HepG2 (cell line): ENCODE data around the gene KCTD6. TPM values are rescaled to one million over a fixed set of nuclear protein-coding genes. Genes with fewer than 3 reads are reported as not detected.

Source experiments
- CCDC6 ChIP-seq: sonication (generic); formaldehyde crosslinking; IDR thresholded peaks from 2 replicates; pipeline ENCODE4 v1.8.1; 2022; ENCODE audit warnings: mild to moderate bottlenecking, missing genetic modification reagents, moderate library complexity
- CSRNP1 ChIP-seq: sonication (generic); formaldehyde crosslinking; IDR thresholded peaks from 2 replicates; pipeline ENCODE4 v1.8.1; 2023; ENCODE audit warnings: mild to moderate bottlenecking, missing genetic modification reagents
- DNMT1 ChIP-seq: sonication (generic); formaldehyde crosslinking; IDR thresholded peaks from 2 replicates; pipeline ENCODE4 v1.5.1; 2020; ENCODE audit warnings: mild to moderate bottlenecking, missing genetic modification reagents
- HDAC6 ChIP-seq: fragments of 200-600 bp; sonication (generic); IDR thresholded peaks from 2 replicates; pipeline ENCODE4 v1.7.0; 2017; ENCODE audit warnings: mild to moderate bottlenecking, antibody characterized with exemption, low read length, low read depth
- KLF15 ChIP-seq: sonication (generic); formaldehyde crosslinking; IDR thresholded peaks from 2 replicates; pipeline ENCODE4 v1.8.1; 2023; ENCODE audit warnings: borderline replicate concordance, mild to moderate bottlenecking, inconsistent platforms, missing genetic modification reagents, mixed read lengths
- MAFF ChIP-seq: IDR thresholded peaks from 2 replicates; pipeline ENCODE4 v1.6.1; 2011; ENCODE audit warnings: low read depth, low read length, improper control_type of control experiment
- MEIS2 ChIP-seq: sonication (generic); formaldehyde crosslinking; IDR thresholded peaks from 2 replicates; pipeline ENCODE4 v1.9.0; 2021; ENCODE audit warnings: mild to moderate bottlenecking, missing genetic modification reagents
- MXI1 ChIP-seq: IDR thresholded peaks from 3 replicates; pipeline ENCODE4 v1.6.1; 2012; ENCODE audit warnings: low read depth, low read length, inconsistent platforms, borderline replicate concordance
- NFE2L1 ChIP-seq: sonication (generic); formaldehyde crosslinking; IDR thresholded peaks from 2 replicates; pipeline ENCODE4 v1.4.0; 2020; ENCODE audit warnings: missing genetic modification reagents, mild to moderate bottlenecking, borderline replicate concordance
- PAX8 ChIP-seq: sonication (generic); formaldehyde crosslinking; IDR thresholded peaks from 2 replicates; pipeline ENCODE4 v1.8.0; 2022; ENCODE audit warnings: mild to moderate bottlenecking, missing genetic modification reagents, borderline replicate concordance
- STAG1 ChIP-seq: sonication (generic); formaldehyde crosslinking; IDR thresholded peaks from 2 replicates; pipeline ENCODE4 v1.4.0; 2020; ENCODE audit warnings: missing genetic modification reagents
- TBX2 ChIP-seq: sonication (generic); formaldehyde crosslinking; IDR thresholded peaks from 2 replicates; pipeline ENCODE4 v1.5.0; 2020; ENCODE audit warnings: missing genetic modification reagents, mild to moderate bottlenecking, borderline replicate concordance
- TCF7 ChIP-seq: sonication (generic); IDR thresholded peaks from 2 replicates; pipeline ENCODE4 v1.6.1; 2016; ENCODE audit warnings: antibody characterized with exemption, low read depth
- TRIM24 ChIP-seq: sonication (generic); formaldehyde crosslinking; IDR thresholded peaks from 2 replicates; pipeline ENCODE4 v1.8.0; 2022; ENCODE audit warnings: mild to moderate bottlenecking, missing genetic modification reagents
- ZBTB3 ChIP-seq: sonication (generic); formaldehyde crosslinking; IDR thresholded peaks from 2 replicates; pipeline ENCODE4 v1.4.0; 2020; ENCODE audit warnings: low read depth, mild to moderate bottlenecking, moderate library complexity, missing genetic modification reagents, borderline replicate concordance
- ZFP36L2 ChIP-seq: sonication (generic); formaldehyde crosslinking; IDR thresholded peaks from 2 replicates; pipeline ENCODE4 v1.4.0; 2020; ENCODE audit warnings: missing genetic modification reagents
- ZFX ChIP-seq: sonication (generic); formaldehyde crosslinking; IDR thresholded peaks from 2 replicates; pipeline ENCODE4 v1.4.0; 2020; ENCODE audit warnings: mild to moderate bottlenecking, low read depth, missing genetic modification reagents, moderate library complexity
- ZGPAT ChIP-seq: IDR thresholded peaks from 2 replicates; pipeline ENCODE4 v1.6.1; 2016; ENCODE audit warnings: mild to moderate bottlenecking
- ZNF121 ChIP-seq: sonication (generic); formaldehyde crosslinking; IDR thresholded peaks from 2 replicates; pipeline ENCODE4 v1.5.0; 2020; ENCODE audit warnings: mild to moderate bottlenecking, missing genetic modification reagents
- ZNF160 ChIP-seq: sonication (generic); formaldehyde crosslinking; IDR thresholded peaks from 2 replicates; pipeline ENCODE4 v1.8.0; 2022; ENCODE audit warnings: mild to moderate bottlenecking, inconsistent platforms, missing genetic modification reagents
- ZNF235 ChIP-seq: sonication (generic); formaldehyde crosslinking; IDR thresholded peaks from 2 replicates; pipeline ENCODE4 v1.8.1; 2023; ENCODE audit warnings: mild to moderate bottlenecking, missing genetic modification reagents, borderline replicate concordance
- ZNF329 ChIP-seq: sonication (generic); formaldehyde crosslinking; IDR thresholded peaks from 2 replicates; pipeline ENCODE4 v1.9.0; 2021; ENCODE audit warnings: low read depth, mild to moderate bottlenecking, missing genetic modification reagents
- ZNF33A ChIP-seq: sonication (generic); formaldehyde crosslinking; IDR thresholded peaks from 2 replicates; pipeline ENCODE4 v1.5.1; 2020; ENCODE audit warnings: missing genetic modification reagents, mild to moderate bottlenecking, moderate library complexity, borderline replicate concordance
- ZNF431 ChIP-seq: sonication (generic); formaldehyde crosslinking; IDR thresholded peaks from 2 replicates; pipeline ENCODE4 v1.9.0; 2022; ENCODE audit warnings: missing genetic modification reagents, low read depth, mild to moderate bottlenecking, borderline replicate concordance
- ZNF691 ChIP-seq: sonication (generic); formaldehyde crosslinking; IDR thresholded peaks from 2 replicates; pipeline ENCODE4 v1.4.0; 2020; ENCODE audit warnings: missing genetic modification reagents, low read depth, mild to moderate bottlenecking, borderline replicate concordance
- polyA plus RNA-seq, 8 experiments: library from polyadenylated mRNA; depleted of rRNA in 3 of 8; stranded (reverse) in 7 of 8; unstranded in 1 of 8; fragments of >200 nt; fragmentation: Illumina TruSeq in 4 of 8; extraction: Trizol in 4 of 8; gene quantifications; 2 replicates each; pipeline versions ENCODE4 v1.2.1 to v1.2.3, GENCODE V29; 2011 to 2016; ENCODE audit warnings: low read depth in 4 of 8, missing spikeins in 1 of 8, mixed read lengths in 1 of 8; ENCODE audit not compliant: insufficient read depth in 1 of 8
- total RNA-seq, 5 experiments: library from RNA; depleted of rRNA; stranded (reverse); fragments of >200 nt; fragmentation: Illumina TruSeq; extraction: Trizol; gene quantifications; 2 replicates each; pipeline ENCODE4 v1.2.3, GENCODE V29; 2016; ENCODE audit warnings: low read depth in 1 of 5

Gene KCTD6
- total and polyA plus RNA-seq, 2 of the 13 experiments (the other 11 are each of a cell fraction or from before 2014, with no cell fraction given) = 13.4 to 14.2 TPM

- TF ChIP-seq ZGPAT (CRISPR knock-in tag) (peak; percentile 91), ZNF33A (CRISPR knock-in tag) (no peak), DNMT1 (CRISPR knock-in tag) (no peak), ZNF160 (CRISPR knock-in tag) (no peak; the same call in 1 of the 2 replicates), ZNF235 (CRISPR knock-in tag) (no peak), NFE2L1 (CRISPR knock-in tag) (no peak), PAX8 (CRISPR knock-in tag) (no peak), KLF15 (CRISPR knock-in tag) (no peak), CCDC6 (CRISPR knock-in tag) (no peak), MAFF (0 out of 2 replicates have a peak, but pooled peaks have one; percentile 21), ZBTB3 (peak; percentile 77), TCF7 (peak; percentile 82), ZNF691 (CRISPR knock-in tag) (0 out of 2 replicates have a peak, but pooled peaks have one; percentile 55), ZNF121 (CRISPR knock-in tag) (no peak), HDAC6 (no peak), ZFX (CRISPR knock-in tag) (peak; percentile 81), TBX2 (CRISPR knock-in tag) (peak; percentile 100), ZFP36L2 (no peak), CSRNP1 (no peak), ZNF329 (CRISPR knock-in tag) (0 out of 2 replicates have a peak, but pooled peaks have one; percentile 31), ZNF431 (no peak; the same call in 1 of the 2 replicates), MXI1 (peak; percentile 35; the same call in 2 of the 3 replicates), STAG1 (0 out of 2 replicates have a peak, but pooled peaks have one; percentile 7), TRIM24 (CRISPR knock-in tag) (0 out of 2 replicates have a peak, but pooled peaks have one; percentile 37), MEIS2 (CRISPR knock-in tag) (peak; percentile 95)
Observed at GRCh38 chr3:58471025-58471887, 20.6 kb upstream of the KCTD6 start (continued).
